ENCODE measurements around the gene WASHC2A.
A peak's percentile ranks its signal among the peaks of the same experiment; 100 is the strongest.
"Not testable (repeated sequence)": the region's sequence is repeated elsewhere in the genome, so short reads cannot be mapped to it uniquely, and the experiment has no call there.

WASHC2A gene

GRCh38 chr10:50024716-50025383, 42.9 kb upstream of the WASHC2A start:
- not testable (repeated sequence) for H2AFZ ChIP-seq (ENCODE audit: low read length); H3K4me2 ChIP-seq (ENCODE audit: insufficient read depth, low read length, poor library complexity, severe bottlenecking); DNase-seq (ENCODE audit: low spot score); H2AK5ac ChIP-seq (ENCODE audit: low read depth, low read length); H3K27ac ChIP-seq (replicated peaks; ENCODE audit: low read length); H2BK120ac ChIP-seq (ENCODE audit: low read depth, low read length); H3K18ac ChIP-seq (ENCODE audit: low read length); H4K8ac ChIP-seq (ENCODE audit: low read depth, low read length); H3K23ac ChIP-seq (ENCODE audit: low read depth, low read length, poor library complexity); H2BK5ac ChIP-seq (ENCODE audit: low read length); H4K91ac ChIP-seq (ENCODE audit: low read depth, low read length, poor library complexity); H3K14ac ChIP-seq (ENCODE audit: low read length); H3K27me3 ChIP-seq (ENCODE audit: control insufficient read depth in 3 of 3, insufficient read depth in 3 of 3, low read depth in 1 of 3, low read length in 3 of 3); H3K4ac ChIP-seq (ENCODE audit: low read length); H2BK12ac ChIP-seq (ENCODE audit: low read length); H3K9me3 ChIP-seq (replicated peaks in 1 of 2; ENCODE audit: control insufficient read depth in 2 of 2, insufficient read depth in 1 of 2, low read depth in 1 of 2, low read length in 2 of 2); H2BK15ac ChIP-seq (ENCODE audit: low read length); H3K79me1 ChIP-seq (ENCODE audit: low read depth, low read length); H3K4me1 ChIP-seq (ENCODE audit: control insufficient read depth in 2 of 2, insufficient read depth in 1 of 2, low read depth in 1 of 2, low read length in 2 of 2); H3K4me3 ChIP-seq (ENCODE audit: low read length in 2 of 2); H3K9ac ChIP-seq (ENCODE audit: low read depth, low read length, poor library complexity); H3K36me3 ChIP-seq (replicated peaks in 1 of 2; ENCODE audit: control insufficient read depth in 2 of 2, insufficient read depth in 2 of 2, low read length in 2 of 2)
- WGBS, 2 donors (ENCODE audit: extremely low coverage in 2 of 2, insufficient read length in 2 of 2, insufficient replicate concordance in 1 of 2), result no CpG with 5 or more reads among the region's 37 CpGs

- no peak overlapping the region for H3K4ac ChIP-seq (ENCODE audit: low read length)
- no peak overlapping the region for H3K18ac ChIP-seq (ENCODE audit: low read length)
- H3K27me3 ChIP-seq (ENCODE audit: control insufficient read depth in 3 of 3, insufficient read depth in 3 of 3, low read depth in 1 of 3, low read length in 3 of 3), result no peaks in the 10 kb centered on the region
- H3K23ac ChIP-seq (ENCODE audit: low read depth, low read length, poor library complexity), result no peak overlapping the region
- no peaks in the 10 kb centered on the region for H3K36me3 ChIP-seq (replicated peaks in 1 of 2; ENCODE audit: control insufficient read depth in 2 of 2, insufficient read depth in 2 of 2, low read length in 2 of 2)
- no CpG with 5 or more reads among the region's 14 CpGs for WGBS, 2 donors (ENCODE audit: extremely low coverage in 2 of 2, insufficient read length in 2 of 2, insufficient replicate concordance in 1 of 2)
- no peak overlapping the region for H2BK12ac ChIP-seq (ENCODE audit: low read length)
- no peak overlapping the region for H2AFZ ChIP-seq (ENCODE audit: low read length)
- H4K91ac ChIP-seq (ENCODE audit: low read depth, low read length, poor library complexity), result no peak overlapping the region
- H3K9ac ChIP-seq (ENCODE audit: low read depth, low read length, poor library complexity), result no peak overlapping the region
- no peaks in the 10 kb centered on the region for H3K4me1 ChIP-seq (ENCODE audit: control insufficient read depth in 2 of 2, insufficient read depth in 1 of 2, low read depth in 1 of 2, low read length in 2 of 2)
- H2AK5ac ChIP-seq (ENCODE audit: low read depth, low read length), result no peak overlapping the region
- H3K14ac ChIP-seq (ENCODE audit: low read length), result peak overlapping the region; percentile 47
- no peak for DNase-seq (ENCODE audit: low spot score)
- H2BK120ac ChIP-seq (ENCODE audit: low read depth, low read length), result no peak overlapping the region
- H2BK5ac ChIP-seq (ENCODE audit: low read length), result no peak overlapping the region
- no peak overlapping the region for H3K4me3 ChIP-seq (ENCODE audit: low read length in 2 of 2)
- peak overlapping the region; percentile 72 for H4K8ac ChIP-seq (ENCODE audit: low read depth, low read length)
- no peaks in the 10 kb centered on the region for H3K79me1 ChIP-seq (ENCODE audit: low read depth, low read length)
- peaks cover 0 to 2% of the 10 kb centered on the region in 2 donors for H3K9me3 ChIP-seq (replicated peaks in 1 of 2; ENCODE audit: control insufficient read depth in 2 of 2, insufficient read depth in 1 of 2, low read depth in 1 of 2, low read length in 2 of 2)
- no peak overlapping the region for H3K4me2 ChIP-seq (ENCODE audit: insufficient read depth, low read length, poor library complexity, severe bottlenecking)
- no peak overlapping the region for H2BK15ac ChIP-seq (ENCODE audit: low read length)
- H3K27ac ChIP-seq (replicated peaks; ENCODE audit: low read length), result no peak overlapping the region
These were observed 42.1 kb upstream of the WASHC2A start for GRCh38 chr10:50025627-50026026.

- Histone ChIP-seq H3K4me1 (ENCODE audit: control insufficient read depth in 2 of 2, insufficient read depth in 1 of 2, low read depth in 1 of 2, low read length in 2 of 2) (no peaks in the 10 kb centered on the region), H3K18ac (ENCODE audit: low read length) (no peak overlapping the region), H3K9ac (ENCODE audit: low read depth, low read length, poor library complexity) (peak overlapping the region; percentile 60), H2BK5ac (ENCODE audit: low read length) (no peak overlapping the region), H3K23ac (ENCODE audit: low read depth, low read length, poor library complexity) (peak overlapping the region; percentile 85), H3K4me2 (ENCODE audit: insufficient read depth, low read length, poor library complexity, severe bottlenecking) (no peak overlapping the region), H3K4me3 (ENCODE audit: low read length in 2 of 2) (no peak overlapping the region), H3K14ac (ENCODE audit: low read length) (no peak overlapping the region), H3K79me1 (ENCODE audit: low read depth, low read length) (no peaks in the 10 kb centered on the region), H3K9me3 (replicated peaks in 1 of 2; ENCODE audit: control insufficient read depth in 2 of 2, insufficient read depth in 1 of 2, low read depth in 1 of 2, low read length in 2 of 2) (peaks cover 0 to 2% of the 10 kb centered on the region in 2 donors), H3K36me3 (replicated peaks in 1 of 2; ENCODE audit: control insufficient read depth in 2 of 2, insufficient read depth in 2 of 2, low read length in 2 of 2) (no peaks in the 10 kb centered on the region), H2BK12ac (ENCODE audit: low read length) (no peak overlapping the region), H2BK120ac (ENCODE audit: low read depth, low read length) (no peak overlapping the region), H4K91ac (ENCODE audit: low read depth, low read length, poor library complexity) (no peak overlapping the region), H2AFZ (ENCODE audit: low read length) (no peak overlapping the region), H4K8ac (ENCODE audit: low read depth, low read length) (peak overlapping the region; percentile 29), H3K27me3 (ENCODE audit: control insufficient read depth in 3 of 3, insufficient read depth in 3 of 3, low read depth in 1 of 3, low read length in 3 of 3) (no peaks in the 10 kb centered on the region), H2AK5ac (ENCODE audit: low read depth, low read length) (no peak overlapping the region), H3K4ac (ENCODE audit: low read length) (no peak overlapping the region), H2BK15ac (ENCODE audit: low read length) (no peak overlapping the region), H3K27ac (replicated peaks; ENCODE audit: low read length) (no peak overlapping the region)
- WGBS, 2 donors (ENCODE audit: extremely low coverage in 2 of 2, insufficient read length in 2 of 2, insufficient replicate concordance in 1 of 2), result no CpG with 5 or more reads among the region's 13 CpGs
- DNase-seq (ENCODE audit: low spot score), result no peak
These were observed 40.6 kb upstream of the WASHC2A start for GRCh38 chr10:50027195-50027594.

GRCh38 chr10:50033481-50033880, 34.3 kb upstream of the WASHC2A start:
- no peak overlapping the region for H2BK15ac ChIP-seq (ENCODE audit: low read length)
- no peak overlapping the region for H4K8ac ChIP-seq (ENCODE audit: low read depth, low read length)
- H2BK120ac ChIP-seq (ENCODE audit: low read depth, low read length), result no peak overlapping the region

More at GRCh38 chr10:50033481-50033880, 34.3 kb upstream of the WASHC2A start:
- H4K91ac ChIP-seq (ENCODE audit: low read depth, low read length, poor library complexity), result no peak overlapping the region
- H3K9ac ChIP-seq (ENCODE audit: low read depth, low read length, poor library complexity), result no peak overlapping the region
- H2AFZ ChIP-seq (ENCODE audit: low read length), result no peak overlapping the region
- no peak overlapping the region for H2BK12ac ChIP-seq (ENCODE audit: low read length)
- H3K36me3 ChIP-seq (replicated peaks in 1 of 2; ENCODE audit: control insufficient read depth in 2 of 2, insufficient read depth in 2 of 2, low read length in 2 of 2), result no peaks in the 10 kb centered on the region
- no peaks in the 10 kb centered on the region for H3K27me3 ChIP-seq (ENCODE audit: control insufficient read depth in 3 of 3, insufficient read depth in 3 of 3, low read depth in 1 of 3, low read length in 3 of 3)
- H3K18ac ChIP-seq (ENCODE audit: low read length), result no peak overlapping the region
- H2AK5ac ChIP-seq (ENCODE audit: low read depth, low read length), result no peak overlapping the region
- no peak overlapping the region for H2BK5ac ChIP-seq (ENCODE audit: low read length)
- no peak overlapping the region for H3K4ac ChIP-seq (ENCODE audit: low read length)
- no peak overlapping the region for H3K27ac ChIP-seq (replicated peaks; ENCODE audit: low read length)
- H3K4me1 ChIP-seq (ENCODE audit: control insufficient read depth in 2 of 2, insufficient read depth in 1 of 2, low read depth in 1 of 2, low read length in 2 of 2), result no peaks in the 10 kb centered on the region
- no peaks in the 10 kb centered on the region for H3K79me1 ChIP-seq (ENCODE audit: low read depth, low read length)
- H3K9me3 ChIP-seq (replicated peaks in 1 of 2; ENCODE audit: control insufficient read depth in 2 of 2, insufficient read depth in 1 of 2, low read depth in 1 of 2, low read length in 2 of 2), result no peaks in the 10 kb centered on the region
- no peak overlapping the region for H3K4me2 ChIP-seq (ENCODE audit: insufficient read depth, low read length, poor library complexity, severe bottlenecking)
- WGBS, 2 donors (ENCODE audit: extremely low coverage in 2 of 2, insufficient read length in 2 of 2, insufficient replicate concordance in 1 of 2), result no CpG with 5 or more reads among the region's 3 CpGs
- no peak overlapping the region for H3K14ac ChIP-seq (ENCODE audit: low read length)
- DNase-seq (ENCODE audit: low spot score), result no peak
- no peak overlapping the region for H3K23ac ChIP-seq (ENCODE audit: low read depth, low read length, poor library complexity)
- H3K4me3 ChIP-seq (ENCODE audit: low read length in 2 of 2), result no peak overlapping the region

Data from neuronal stem cell (in vitro differentiated cells).